Upper lobe of right lung (tissue), 1 donor: Measurements from ENCODE around the gene AP3B1. TPM values are rescaled to one million over a fixed set of nuclear protein-coding genes. Genes with fewer than 3 reads are reported as not detected.

Experiments
- ATAC-seq: fragments of 200-7000 bp; cut with Tn5 transposase; one replicate; pipeline ENCODE4 v1.9.1; 2020; ENCODE audit warnings: mild to moderate bottlenecking, moderate library complexity
- DNase-seq: peaks from one replicate; pipeline ENCODE4 v3.0.0-alpha.2; 2020
- H3K27ac ChIP-seq: fragments of 200-600 bp; one replicate; pipeline ENCODE4 v1.8.0; 2022
- H3K27me3 ChIP-seq: fragments of 200-600 bp; one replicate; pipeline ENCODE4 v1.8.0; 2022; ENCODE audit warnings: mild to moderate bottlenecking
- H3K36me3 ChIP-seq: fragments of 200-600 bp; one replicate; pipeline ENCODE4 v1.8.0; 2022
- H3K4me1 ChIP-seq: fragments of 200-600 bp; one replicate; pipeline ENCODE4 v1.8.0; 2022
- H3K4me3 ChIP-seq: fragments of 200-600 bp; one replicate; pipeline ENCODE4 v1.8.0; 2022; ENCODE audit warnings: mild to moderate bottlenecking
- H3K9me3 ChIP-seq: fragments of 200-600 bp; one replicate; pipeline ENCODE4 v1.8.0; 2022
- CTCF ChIP-seq: fragments of 200-600 bp; IDR thresholded peaks from one replicate; pipeline ENCODE4 v1.8.0; 2022; ENCODE audit warnings: antibody characterized with exemption
- intact Hi-C: fragments of 100-400 bp; cut with DNase I; formaldehyde crosslinking; loops from one replicate; pipeline ENCODE4 v1.11.0; 2022
- total RNA-seq: library from RNA; stranded (reverse); fragmentation: NEBNext Ultra II Directional; extraction: Animal tissue kit (Norgen Biotek cat#: 25700); gene quantifications from one replicate; pipeline ENCODE4 v1.2.1, GENCODE V29; 2021
- donor health status: DM: no; HTN: yes; CAD: no; lungs with severe emphysema.

AP3B1 gene
- total RNA-seq, 1 donor from 2014 or later, result 32.9 TPM

GRCh38 chr5:78253201-78253600 is 41.3 kb downstream of the AP3B1 start:
- TF ChIP-seq CTCF, result no peak
- H3K36me3 ChIP-seq, result no peaks in the 10 kb centered on the region
- intact Hi-C loops, result no loop called here
- no peak overlapping the region for H3K27ac ChIP-seq
- no peaks in the 10 kb centered on the region for H3K27me3 ChIP-seq
- DNase-seq, result no peak
- H3K4me1 ChIP-seq, result no peaks in the 10 kb centered on the region
- H3K9me3 ChIP-seq, result peaks cover 5% of the 10 kb centered on the region
- no peak overlapping the region for H3K4me3 ChIP-seq
- ATAC-seq, result no peak

GRCh38 chr5:78252715-78253114 is 41.8 kb downstream of the AP3B1 start:
- peaks cover 4% of the 10 kb centered on the region for H3K9me3 ChIP-seq
- no peaks in the 10 kb centered on the region for H3K4me1 ChIP-seq
- DNase-seq (no peak), ATAC-seq (no peak)
- H3K4me3 ChIP-seq, result no peak overlapping the region
- no peaks in the 10 kb centered on the region for H3K36me3 ChIP-seq
- no peaks in the 10 kb centered on the region for H3K27me3 ChIP-seq
- TF ChIP-seq CTCF, result no peak
- no peak overlapping the region for H3K27ac ChIP-seq
- intact Hi-C loops, result no loop called here

- no peak for TF ChIP-seq CTCF
- no peak overlapping the region for H3K27ac ChIP-seq
- H3K4me3 ChIP-seq, result no peak overlapping the region
- DNase-seq, result no peak
- no peaks in the 10 kb centered on the region for H3K36me3 ChIP-seq
- H3K9me3 ChIP-seq, result no peaks in the 10 kb centered on the region
- no peaks in the 10 kb centered on the region for H3K27me3 ChIP-seq
- intact Hi-C loops, result no loop called here
- ATAC-seq, result peak; percentile 59
- no peaks in the 10 kb centered on the region for H3K4me1 ChIP-seq
Observed at GRCh38 chr5:78251663-78252284, 42.7 kb downstream of the AP3B1 start.

GRCh38 chr5:78245136-78245535 is 49.4 kb downstream of the AP3B1 start:
- Histone ChIP-seq H3K27me3 (no peaks in the 10 kb centered on the region), H3K4me3 (no peak overlapping the region), H3K36me3 (peaks cover under 1% of the 10 kb centered on the region), H3K9me3 (no peaks in the 10 kb centered on the region), H3K27ac (no peak overlapping the region), H3K4me1 (no peaks in the 10 kb centered on the region)
- DNase-seq, result no peak
- no peak for TF ChIP-seq CTCF
- intact Hi-C loops, result no loop called here
- ATAC-seq, result no peak

- Histone ChIP-seq H3K4me1 (no peaks in the 10 kb centered on the region), H3K27me3 (no peaks in the 10 kb centered on the region), H3K4me3 (no peak overlapping the region), H3K36me3 (peaks cover 7% of the 10 kb centered on the region), H3K27ac (no peak overlapping the region), H3K9me3 (no peaks in the 10 kb centered on the region)
- ATAC-seq, result no peak
- DNase-seq, result no peak
- TF ChIP-seq CTCF, result no peak
- intact Hi-C loops, result no loop called here
Observed at GRCh38 chr5:78243639-78244038, 50.9 kb downstream of the AP3B1 start.

- Histone ChIP-seq H3K4me3 (no peak overlapping the region), H3K9me3 (no peaks in the 10 kb centered on the region), H3K36me3 (peaks cover 7% of the 10 kb centered on the region), H3K4me1 (no peaks in the 10 kb centered on the region), H3K27ac (no peak overlapping the region), H3K27me3 (no peaks in the 10 kb centered on the region)
- no peak for TF ChIP-seq CTCF
- DNase-seq (no peak), ATAC-seq (no peak)
- intact Hi-C loops, result no loop called here
Observed at GRCh38 chr5:78243091-78243490, 51.4 kb downstream of the AP3B1 start.
